HG03439 (cell line): Measurements from ENCODE around the gene PGBD5.
"Not testable (repeated sequence)": the region's sequence is repeated elsewhere in the genome, so short reads cannot be mapped to it uniquely, and the experiment has no call there.

Source experiments
- ATAC-seq: cut with Tn5 transposase; IDR thresholded peaks from one replicate; pipeline ENCODE4 v1.9.1; 2021; ENCODE audit warnings: mild to moderate bottlenecking, moderate library complexity; ENCODE audit not compliant: unreplicated experiment

The PGBD5 gene

GRCh38 chr1:230426246-230427093, at the start of gene PGBD5:
Gene PGBD5, minus strand, starts transcription at chr1:230426332. Its CDS starts 404 bp downstream, at chr1:230425928.
- peak; percentile 79 for ATAC-seq

GRCh38 chr1:230474924-230475323, 48.8 kb upstream of the PGBD5 start:
- not testable (repeated sequence) for ATAC-seq

- ATAC-seq, result not testable (repeated sequence)
These were observed 44.6 kb upstream of the PGBD5 start for GRCh38 chr1:230470750-230471149.

GRCh38 chr1:230469271-230469670, 43.1 kb upstream of the PGBD5 start:
- ATAC-seq, result no peak

- ATAC-seq, result no peak
These were observed 39.6 kb upstream of the PGBD5 start for GRCh38 chr1:230465691-230466090.

- ATAC-seq, result no peak
These were observed 38.5 kb upstream of the PGBD5 start for GRCh38 chr1:230464671-230465070.

- ATAC-seq, result no peak
These were observed 37.6 kb upstream of the PGBD5 start for GRCh38 chr1:230463760-230464159.

GRCh38 chr1:230463326-230463725, 37.2 kb upstream of the PGBD5 start:
- ATAC-seq, result no peak

GRCh38 chr1:230459465-230459864, 33.3 kb upstream of the PGBD5 start:
- ATAC-seq, result no peak

- no peak for ATAC-seq
These were observed 32.4 kb upstream of the PGBD5 start for GRCh38 chr1:230458509-230458908.

GRCh38 chr1:230456478-230456877, 30.3 kb upstream of the PGBD5 start:
- ATAC-seq, result no peak

GRCh38 chr1:230455291-230455690, 29.2 kb upstream of the PGBD5 start:
- no peak for ATAC-seq

GRCh38 chr1:230453377-230453776, 27.2 kb upstream of the PGBD5 start:
- no peak for ATAC-seq

GRCh38 chr1:230441183-230442029, 15.3 kb upstream of the PGBD5 start:
- no peak for ATAC-seq

GRCh38 chr1:230435108-230435507, 9.0 kb upstream of the PGBD5 start:
- no peak for ATAC-seq

- ATAC-seq, result no peak
These were observed 5.4 kb upstream of the PGBD5 start for GRCh38 chr1:230431527-230431926.

- no peak for ATAC-seq
These were observed 4.4 kb upstream of the PGBD5 start for GRCh38 chr1:230430499-230430898.

GRCh38 chr1:230429067-230429735, 3.1 kb upstream of the PGBD5 start:
- no peak for ATAC-seq

- ATAC-seq, result no peak
These were observed 1.8 kb upstream of the PGBD5 start for GRCh38 chr1:230427981-230428380.

- ATAC-seq, result no peak
These were observed 1.2 kb upstream of the PGBD5 start for GRCh38 chr1:230427094-230427876.
